Tibial nerve (tissue), 4 donors: Measurements from ENCODE around the gene TAMALIN.
A peak's percentile ranks its signal among the peaks of the same experiment; 100 is the strongest.

Experiments used
- EP300 ChIP-seq, 2 donors: sonication (generic); formaldehyde crosslinking; IDR thresholded peaks; one replicate each; pipeline ENCODE4 v1.6.1; 2017; ENCODE audit warnings: antibody characterized with exemption in 2 of 2, mild to moderate bottlenecking in 1 of 2
- POLR2A ChIP-seq, 2 donors: fragments of 450-650 bp; IDR thresholded peaks; one replicate each; pipeline ENCODE4 v1.6.1; 2017; ENCODE audit warnings: antibody characterized with exemption in 2 of 2, mild to moderate bottlenecking in 2 of 2, moderate library complexity in 2 of 2
- TF ChIP-seq, protein P1 (sequence below), 5 experiments: fragments of 200-600 bp in 3 of 5; fragments of 450-650 bp in 2 of 5; sonication (generic) in 3 of 5; IDR thresholded peaks; one replicate each; pipeline ENCODE4 v1.5.1; 2016 to 2019; ENCODE audit warnings: antibody characterized with exemption in 5 of 5, mild to moderate bottlenecking in 3 of 5, moderate library complexity in 2 of 5

DNA sequence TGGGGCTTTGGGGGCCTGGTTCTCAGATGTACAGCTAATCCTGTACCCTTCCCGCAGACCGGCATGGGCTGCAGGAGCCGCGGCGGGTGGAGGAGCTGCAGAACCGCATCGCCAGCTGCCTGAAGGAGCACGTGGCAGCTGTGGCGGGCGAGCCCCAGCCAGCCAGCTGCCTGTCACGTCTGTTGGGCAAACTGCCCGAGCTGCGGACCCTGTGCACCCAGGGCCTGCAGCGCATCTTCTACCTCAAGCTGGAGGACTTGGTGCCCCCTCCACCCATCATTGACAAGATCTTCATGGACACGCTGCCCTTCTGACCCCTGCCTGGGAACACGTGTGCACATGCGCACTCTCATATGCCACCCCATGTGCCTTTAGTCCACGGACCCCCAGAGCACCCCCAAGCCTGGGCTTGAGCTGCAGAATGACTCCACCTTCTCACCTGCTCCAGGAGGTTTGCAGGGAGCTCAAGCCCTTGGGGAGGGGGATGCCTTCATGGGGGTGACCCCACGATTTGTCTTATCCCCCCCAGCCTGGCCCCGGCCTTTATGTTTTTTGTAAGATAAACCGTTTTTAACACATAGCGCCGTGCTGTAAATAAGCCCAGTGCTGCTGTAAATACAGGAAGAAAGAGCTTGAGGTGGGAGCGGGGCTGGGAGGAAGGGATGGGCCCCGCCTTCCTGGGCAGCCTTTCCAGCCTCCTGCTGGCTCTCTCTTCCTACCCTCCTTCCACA is 52.0 kb downstream of the TAMALIN start:
- peak in 1 of 2 donors; percentile 43 for TF ChIP-seq POLR2A (IDR thresholded peaks at IDR 0.05)
- TF ChIP-seq, protein P1, sequence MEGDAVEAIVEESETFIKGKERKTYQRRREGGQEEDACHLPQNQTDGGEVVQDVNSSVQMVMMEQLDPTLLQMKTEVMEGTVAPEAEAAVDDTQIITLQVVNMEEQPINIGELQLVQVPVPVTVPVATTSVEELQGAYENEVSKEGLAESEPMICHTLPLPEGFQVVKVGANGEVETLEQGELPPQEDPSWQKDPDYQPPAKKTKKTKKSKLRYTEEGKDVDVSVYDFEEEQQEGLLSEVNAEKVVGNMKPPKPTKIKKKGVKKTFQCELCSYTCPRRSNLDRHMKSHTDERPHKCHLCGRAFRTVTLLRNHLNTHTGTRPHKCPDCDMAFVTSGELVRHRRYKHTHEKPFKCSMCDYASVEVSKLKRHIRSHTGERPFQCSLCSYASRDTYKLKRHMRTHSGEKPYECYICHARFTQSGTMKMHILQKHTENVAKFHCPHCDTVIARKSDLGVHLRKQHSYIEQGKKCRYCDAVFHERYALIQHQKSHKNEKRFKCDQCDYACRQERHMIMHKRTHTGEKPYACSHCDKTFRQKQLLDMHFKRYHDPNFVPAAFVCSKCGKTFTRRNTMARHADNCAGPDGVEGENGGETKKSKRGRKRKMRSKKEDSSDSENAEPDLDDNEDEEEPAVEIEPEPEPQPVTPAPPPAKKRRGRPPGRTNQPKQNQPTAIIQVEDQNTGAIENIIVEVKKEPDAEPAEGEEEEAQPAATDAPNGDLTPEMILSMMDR (IDR thresholded peaks at IDR 0.05): no peak
- peak in 1 of 2 donors; percentile 89 for TF ChIP-seq EP300 (IDR thresholded peaks at IDR 0.05)
